ENCODE results near the gene SAT2.
A peak's percentile ranks its signal among the peaks of the same experiment; 100 is the strongest.

SAT2 gene

DNA sequence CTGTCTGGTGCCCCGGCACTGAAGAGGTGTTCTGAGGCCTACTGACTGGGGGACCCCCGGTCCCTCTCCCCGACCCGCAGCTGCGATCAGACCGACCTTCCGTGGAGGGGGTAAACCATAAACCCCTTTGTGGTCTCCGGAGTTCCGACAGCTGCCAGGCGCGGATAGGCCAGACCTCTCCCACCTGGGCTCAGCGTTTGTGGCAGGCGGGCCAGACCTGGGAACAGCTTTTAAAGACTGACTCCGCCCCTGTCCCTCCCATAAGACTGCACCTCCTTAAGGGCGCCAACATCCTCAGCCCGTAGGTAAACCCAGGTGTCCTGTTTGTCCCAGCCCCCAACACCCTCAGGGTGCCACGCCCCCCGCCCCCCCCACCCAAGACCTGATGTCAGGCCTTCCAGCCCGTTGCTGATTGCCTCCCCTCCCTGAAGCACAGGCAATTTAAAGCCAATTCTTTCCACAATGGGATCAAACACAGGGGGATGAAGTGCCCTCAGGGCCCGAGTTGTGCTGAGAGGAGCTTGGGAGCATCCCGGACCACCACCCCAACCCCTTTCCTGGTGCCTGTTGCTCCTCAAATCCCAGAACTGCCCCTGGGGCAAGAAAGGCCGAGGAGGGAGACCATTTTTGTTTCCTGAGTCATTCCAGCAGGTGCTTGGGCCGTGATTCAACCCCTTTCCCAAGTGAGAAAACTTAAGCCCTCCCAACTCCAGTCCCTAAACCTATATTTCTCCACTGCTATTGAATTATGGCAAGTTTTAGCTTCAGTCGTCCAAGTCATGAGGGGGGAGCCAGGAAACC, 37.5 kb downstream of the SAT2 start, which contains the start of gene SOX15:
SOX15 (minus strand) TSS at position 204 of the 801 bp plus-strand sequence. CDS start 418 bp downstream, outside the sequence.
- DNase-seq = no peak

DNA sequence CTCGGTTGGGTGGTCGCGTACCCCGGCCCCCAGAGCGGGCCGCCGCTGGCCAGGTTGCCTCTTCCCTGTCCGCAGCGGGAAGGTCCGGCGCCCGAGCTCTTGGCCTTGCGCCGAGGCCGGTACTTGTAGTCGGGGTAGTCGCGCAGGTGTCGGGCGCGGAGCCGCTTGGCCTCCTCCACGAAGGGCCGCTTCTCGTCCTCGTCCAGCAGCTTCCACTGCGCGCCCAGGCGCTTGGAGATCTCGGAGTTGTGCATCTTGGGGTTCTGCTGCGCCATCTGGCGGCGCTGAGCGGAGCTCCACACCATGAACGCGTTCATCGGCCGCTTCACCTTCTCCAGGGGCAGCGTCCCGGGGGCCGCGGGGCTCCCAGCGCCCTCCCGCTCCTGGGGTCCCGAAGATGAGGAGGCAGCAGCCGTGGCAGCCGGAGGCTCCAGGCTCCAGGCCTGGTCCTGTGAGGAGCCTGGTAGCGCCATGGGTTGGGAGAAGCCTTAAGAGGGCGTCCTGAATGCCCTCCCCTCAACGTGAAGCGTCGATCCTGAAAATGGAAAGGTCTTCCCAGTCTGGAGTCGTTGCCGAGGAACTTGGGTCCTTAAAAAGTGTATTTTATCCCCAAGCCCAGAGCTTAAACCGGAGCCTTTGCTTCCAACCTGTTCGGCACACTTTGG, 38.3 kb downstream of the SAT2 start:
- DNase-seq = peak; percentile 79

DNA sequence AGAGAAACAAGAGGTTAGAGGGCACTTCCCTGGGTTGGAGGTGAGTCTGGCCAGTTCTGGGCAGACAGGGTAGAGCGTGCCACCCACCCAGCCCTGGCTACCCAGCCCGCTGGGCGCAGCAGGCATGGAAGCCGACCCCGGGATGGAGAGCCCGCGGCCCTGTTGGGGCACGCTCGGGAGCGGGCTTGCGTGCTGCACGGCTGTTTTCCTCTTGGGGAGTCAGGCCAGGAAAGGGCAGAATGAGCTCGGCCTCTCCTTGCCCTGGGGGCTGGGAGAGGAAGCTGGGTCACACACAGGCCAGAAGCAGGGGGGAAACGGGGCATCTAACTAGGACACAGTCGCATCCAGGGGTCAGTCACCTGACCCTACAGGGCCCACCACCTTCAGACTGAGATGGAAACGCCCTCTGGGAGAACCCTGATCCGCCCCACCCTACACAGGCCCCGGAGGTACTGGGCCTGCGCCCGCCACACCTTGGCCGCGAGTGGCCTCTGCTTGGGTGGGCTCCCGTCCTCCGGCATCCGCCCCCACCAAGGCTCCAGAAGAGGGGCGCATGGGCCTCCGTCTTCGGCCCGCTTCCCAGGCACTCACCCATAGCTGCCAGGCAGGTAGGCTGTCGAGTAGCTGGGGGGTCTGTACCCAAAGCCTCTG, 38.9 kb downstream of the SAT2 start:
- no peak for DNase-seq

DNA sequence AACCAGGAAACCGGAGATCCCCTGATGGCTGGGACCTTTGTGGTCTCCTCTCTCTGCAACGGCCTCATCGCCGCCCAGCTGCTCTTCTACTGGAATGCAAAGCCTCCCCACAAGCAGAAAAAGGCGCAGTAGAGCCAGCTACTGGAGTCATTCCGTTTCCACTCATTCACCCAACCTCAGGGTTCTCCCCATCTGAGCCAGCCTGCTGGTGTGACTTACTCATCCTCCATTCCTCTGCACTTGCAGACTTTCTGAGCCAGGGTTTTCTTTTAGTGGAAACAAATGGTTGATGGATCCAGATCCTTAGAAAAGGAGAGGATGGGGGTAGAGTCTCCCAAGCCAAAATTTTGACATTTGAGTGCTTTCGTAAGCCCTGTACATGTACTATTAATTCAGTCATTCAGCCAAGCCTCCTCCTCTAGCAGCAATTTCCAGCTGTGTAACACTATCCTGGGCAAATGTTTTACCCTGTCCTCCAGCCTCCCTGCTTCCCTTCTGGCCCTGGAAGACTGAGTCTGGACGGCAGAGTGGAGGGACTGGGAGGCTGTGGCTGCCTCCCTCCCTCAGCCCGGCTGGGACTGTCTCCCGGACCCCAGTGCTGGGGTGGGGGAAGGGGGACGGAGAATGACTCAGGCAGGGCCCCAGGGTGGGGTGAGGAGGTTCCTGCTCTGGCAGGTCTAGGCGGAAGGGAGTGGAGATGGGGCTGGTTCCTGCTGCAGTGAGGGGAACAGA, 40.0 kb downstream of the SAT2 start:
- no peak for DNase-seq

DNA sequence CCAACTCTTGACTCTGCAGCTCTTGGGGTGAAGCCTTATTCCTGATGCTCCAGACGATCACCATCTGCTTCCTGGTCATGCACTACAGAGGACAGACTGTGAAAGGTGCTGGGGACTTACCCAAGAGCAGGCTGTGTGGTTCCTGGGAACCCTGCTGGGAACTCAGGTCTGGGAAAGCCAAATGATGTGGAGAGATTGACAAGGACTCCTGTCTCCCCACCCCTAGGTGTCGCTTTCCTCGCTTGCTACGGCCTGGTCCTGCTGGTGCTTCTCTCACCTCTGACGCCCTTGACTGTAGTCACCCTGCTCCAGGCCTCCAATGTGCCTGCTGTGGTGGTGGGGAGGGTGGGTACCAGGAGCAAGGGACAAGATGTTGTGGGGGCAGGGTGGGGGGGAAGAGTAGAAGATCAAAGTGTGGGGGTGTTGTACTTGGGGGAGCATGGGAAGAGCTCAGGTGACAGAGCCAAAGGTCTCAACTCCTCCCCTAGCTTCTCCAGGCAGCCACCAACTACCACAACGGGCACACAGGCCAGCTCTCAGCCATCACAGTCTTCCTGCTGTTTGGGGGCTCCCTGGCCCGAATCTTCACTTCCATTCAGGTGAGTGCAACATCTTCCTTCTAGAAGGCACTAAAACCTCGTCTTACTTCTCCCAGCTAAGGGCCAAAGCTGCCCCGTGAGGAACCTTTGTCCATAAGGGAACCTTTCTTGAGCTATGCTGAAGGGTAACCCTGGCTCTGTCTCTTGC, 40.8 kb downstream of the SAT2 start:
- DNase-seq = no peak

DNA sequence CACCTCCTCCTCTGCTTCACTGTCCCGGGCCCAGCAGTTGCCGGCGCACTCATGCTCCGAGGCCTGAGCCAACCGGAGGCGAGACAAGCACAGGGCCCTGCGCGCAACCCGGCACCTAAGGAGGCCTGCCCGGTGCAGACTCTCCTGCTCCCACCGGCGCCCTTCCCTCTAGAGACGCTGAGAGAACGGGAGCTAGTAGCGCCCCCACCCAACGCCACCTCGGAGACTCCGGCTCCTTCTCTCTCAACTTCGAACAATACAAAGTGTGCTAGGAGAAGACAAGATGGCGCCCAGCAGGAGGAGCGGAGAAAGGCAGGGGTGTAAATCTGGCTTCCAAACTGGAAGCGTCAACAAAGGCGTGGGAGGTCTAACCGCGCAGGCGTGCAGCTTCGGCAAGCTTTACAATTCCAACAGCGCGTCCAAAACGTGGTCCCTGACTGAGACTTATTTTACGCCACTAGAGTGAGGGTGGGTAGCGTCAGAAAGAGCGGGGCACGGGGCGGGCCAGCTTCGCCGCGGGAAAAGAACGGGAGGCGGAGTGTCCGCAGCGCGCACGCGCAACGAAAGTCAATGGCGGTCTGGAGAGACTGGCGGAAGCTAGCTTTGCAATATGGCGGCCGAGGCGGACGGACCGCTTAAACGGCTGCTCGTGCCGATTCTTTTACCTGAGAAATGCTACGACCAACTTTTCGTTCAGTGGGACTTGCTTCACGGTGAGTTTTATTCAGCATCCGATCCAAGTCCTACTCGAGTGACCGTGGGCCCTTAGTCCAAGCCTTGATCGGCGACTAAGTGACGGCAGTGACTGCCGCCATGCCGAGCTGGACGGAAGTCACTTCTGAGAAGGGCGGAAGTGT, 44.1 kb downstream of the SAT2 start, which contains the start of gene MPDU1:
MPDU1 (plus strand) TSS at position 600 of the 857 bp plus-strand sequence; CDS start at position 611, 11 bp downstream.
- DNase-seq = peak; percentile 96

DNA sequence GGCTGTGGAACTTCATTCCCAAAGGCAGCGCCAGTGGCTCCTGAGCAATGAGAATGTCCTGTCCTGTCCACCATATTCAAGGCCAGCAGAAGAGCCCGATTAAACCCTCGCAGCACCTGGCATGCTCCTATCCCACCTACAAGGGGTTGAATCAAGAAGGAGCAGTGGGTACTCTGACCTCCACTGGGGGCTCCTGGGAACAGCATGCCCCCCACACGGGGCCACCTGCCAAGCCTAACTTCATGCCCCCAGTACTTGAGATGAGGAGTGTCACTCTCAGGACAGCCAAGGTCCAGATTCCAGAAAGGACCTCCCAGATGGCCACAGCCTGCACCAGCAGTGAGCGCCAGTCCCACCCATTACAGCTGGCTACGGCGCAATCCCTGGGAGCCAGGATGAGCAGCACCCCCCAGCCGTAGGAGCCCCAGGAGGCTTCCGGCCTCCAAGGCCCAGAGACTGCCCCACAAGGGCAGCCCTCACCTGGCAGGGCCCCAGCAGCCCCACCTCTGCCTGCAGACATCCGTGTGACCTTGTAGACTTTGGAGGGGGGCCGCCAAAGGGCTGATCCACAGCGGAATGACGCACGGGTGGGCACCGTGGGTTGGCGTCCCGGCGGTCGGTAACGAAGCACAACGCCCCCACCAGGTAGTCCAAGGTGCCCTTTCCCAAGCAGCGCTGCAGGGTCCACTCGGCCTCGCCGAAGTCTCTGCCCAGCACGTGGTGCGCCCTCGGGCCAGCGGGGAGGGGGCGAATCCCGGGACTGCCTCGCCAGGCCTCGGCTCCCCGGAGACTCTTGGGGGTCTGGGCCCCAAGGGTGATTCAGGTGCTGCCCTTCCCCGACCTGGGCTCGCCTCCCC, 45.0 kb downstream of the SAT2 start:
- DNase-seq = no peak

DNA sequence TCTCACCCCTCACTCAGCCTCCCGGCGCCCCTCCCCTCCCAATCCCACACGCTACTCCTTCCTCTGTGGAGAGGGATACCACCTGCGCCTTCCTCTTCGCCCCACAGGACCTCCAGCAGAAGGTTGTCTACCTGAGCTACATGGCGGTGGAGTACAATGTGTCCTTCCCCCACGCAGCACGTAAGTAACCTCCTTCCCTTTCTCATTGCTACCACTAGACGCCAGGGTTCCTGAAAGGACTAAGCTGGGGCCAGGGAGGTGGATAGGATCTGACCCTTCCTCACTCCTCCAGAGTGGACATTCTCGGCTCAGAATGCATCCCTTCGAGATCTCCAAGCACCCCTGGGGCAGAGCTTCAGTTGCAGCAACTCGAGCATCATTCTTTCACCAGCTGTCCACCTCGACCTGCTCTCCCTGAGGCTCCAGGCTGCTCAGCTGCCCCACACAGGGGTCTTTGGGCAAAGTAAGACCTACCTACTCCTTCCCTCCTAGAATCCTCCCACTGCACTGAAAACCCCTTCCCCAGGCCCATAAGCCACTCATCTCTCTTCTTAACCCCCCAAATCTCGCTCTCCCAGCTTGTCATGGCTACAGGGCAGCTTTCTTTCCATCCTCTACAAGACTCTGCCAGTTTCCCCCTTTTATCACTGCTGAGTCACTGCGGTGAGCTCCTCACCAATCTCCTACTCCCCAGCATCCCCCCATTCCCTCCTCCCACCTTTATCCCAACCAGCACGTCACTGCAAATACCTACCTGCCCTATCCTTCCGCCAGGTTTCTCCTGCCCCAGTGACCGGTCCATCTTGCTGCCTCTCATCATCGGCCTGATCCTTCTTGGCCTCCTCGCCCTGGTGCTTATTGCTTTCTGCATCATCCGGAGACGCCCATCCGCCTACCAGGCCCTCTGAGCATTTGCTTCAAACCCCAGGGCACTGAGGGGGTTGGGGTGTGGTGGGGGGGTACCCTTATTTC, 46.7 kb downstream of the SAT2 start:
- no peak for DNase-seq

DNA sequence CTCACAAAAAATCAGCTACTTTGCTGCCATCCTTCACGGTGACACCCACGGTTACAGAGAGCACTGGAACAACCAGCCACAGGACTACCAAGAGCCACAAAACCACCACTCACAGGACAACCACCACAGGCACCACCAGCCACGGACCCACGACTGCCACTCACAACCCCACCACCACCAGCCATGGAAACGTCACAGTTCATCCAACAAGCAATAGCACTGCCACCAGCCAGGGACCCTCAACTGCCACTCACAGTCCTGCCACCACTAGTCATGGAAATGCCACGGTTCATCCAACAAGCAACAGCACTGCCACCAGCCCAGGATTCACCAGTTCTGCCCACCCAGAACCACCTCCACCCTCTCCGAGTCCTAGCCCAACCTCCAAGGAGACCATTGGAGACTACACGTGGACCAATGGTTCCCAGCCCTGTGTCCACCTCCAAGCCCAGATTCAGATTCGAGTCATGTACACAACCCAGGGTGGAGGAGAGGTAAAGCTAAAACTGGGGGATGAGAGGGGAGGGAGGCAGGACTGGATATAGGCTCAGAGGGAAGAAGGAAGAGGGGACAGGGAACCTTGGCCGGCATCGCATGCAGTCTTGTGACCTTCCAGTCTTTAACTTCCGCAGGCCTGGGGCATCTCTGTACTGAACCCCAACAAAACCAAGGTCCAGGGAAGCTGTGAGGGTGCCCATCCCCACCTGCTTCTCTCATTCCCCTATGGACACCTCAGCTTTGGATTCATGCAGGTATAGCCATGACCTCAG, 47.6 kb downstream of the SAT2 start:
- no peak for DNase-seq

DNA sequence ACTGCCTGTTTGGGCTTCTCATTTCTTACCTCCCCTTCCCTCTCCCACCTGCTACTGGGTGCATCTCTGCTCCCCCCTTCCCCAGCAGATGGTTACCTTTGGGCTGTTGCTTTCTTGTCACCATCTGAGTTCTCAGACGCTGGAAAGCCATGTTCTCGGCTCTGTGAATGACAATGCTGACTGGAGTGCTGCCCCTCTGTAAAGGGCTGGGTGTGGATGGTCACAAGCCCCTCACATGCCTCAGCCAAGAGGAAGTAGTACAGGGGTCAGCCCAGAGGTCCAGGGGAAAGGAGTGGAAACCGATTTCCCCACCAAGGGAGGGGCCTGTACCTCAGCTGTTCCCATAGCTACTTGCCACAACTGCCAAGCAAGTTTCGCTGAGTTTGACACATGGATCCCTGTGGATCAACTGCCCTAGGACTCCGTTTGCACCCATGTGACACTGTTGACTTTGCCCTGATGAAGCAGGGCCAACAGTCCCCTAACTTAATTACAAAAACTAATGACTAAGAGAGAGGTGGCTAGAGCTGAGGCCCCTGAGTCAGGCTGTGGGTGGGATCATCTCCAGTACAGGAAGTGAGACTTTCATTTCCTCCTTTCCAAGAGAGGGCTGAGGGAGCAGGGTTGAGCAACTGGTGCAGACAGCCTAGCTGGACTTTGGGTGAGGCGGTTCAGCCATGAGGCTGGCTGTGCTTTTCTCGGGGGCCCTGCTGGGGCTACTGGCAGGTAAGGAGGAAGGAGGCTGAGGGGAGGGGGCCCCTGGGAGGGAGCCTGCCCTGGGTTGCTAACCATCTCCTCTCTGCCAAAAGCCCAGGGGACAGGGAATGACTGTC, 48.4 kb downstream of the SAT2 start, which contains the start of gene CD68:
CD68 (plus strand) TSS at position 638 of the 833 bp plus-strand sequence; CDS start at position 678, 40 bp downstream.
- peak; percentile 67 for DNase-seq

DNA sequence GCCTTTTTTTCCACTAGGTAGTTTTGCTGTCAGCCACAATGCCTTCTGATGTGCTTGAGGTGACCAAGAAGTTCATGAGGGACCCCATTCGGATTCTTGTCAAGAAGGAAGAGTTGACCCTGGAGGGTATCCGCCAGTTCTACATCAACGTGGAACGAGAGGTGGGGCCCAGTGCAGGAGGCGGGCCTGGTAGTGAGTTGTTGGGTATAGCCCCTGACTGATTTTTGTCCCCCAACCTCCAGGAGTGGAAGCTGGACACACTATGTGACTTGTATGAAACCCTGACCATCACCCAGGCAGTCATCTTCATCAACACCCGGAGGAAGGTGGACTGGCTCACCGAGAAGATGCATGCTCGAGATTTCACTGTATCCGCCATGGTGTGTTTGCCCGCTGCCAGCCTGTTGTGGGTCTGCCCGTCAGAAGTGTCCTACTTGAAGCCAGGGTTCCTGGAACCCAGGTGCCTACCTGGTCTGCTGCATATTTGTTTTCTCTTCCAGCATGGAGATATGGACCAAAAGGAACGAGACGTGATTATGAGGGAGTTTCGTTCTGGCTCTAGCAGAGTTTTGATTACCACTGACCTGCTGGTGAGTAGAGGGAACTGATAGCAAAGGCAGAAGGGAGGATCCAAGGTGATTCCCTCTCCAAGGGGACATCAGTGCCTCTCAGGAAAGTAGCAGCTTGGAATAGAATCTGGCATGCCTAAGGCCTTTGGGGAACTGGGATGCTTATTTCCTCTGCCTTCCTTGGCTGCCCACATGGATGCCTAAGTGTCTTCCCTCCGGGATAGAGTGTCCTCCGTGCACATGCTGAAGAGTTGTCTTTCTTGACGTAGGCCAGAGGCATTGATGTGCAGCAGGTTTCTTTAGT, 50.1 kb downstream of the SAT2 start:
- DNase-seq = no peak

DNA sequence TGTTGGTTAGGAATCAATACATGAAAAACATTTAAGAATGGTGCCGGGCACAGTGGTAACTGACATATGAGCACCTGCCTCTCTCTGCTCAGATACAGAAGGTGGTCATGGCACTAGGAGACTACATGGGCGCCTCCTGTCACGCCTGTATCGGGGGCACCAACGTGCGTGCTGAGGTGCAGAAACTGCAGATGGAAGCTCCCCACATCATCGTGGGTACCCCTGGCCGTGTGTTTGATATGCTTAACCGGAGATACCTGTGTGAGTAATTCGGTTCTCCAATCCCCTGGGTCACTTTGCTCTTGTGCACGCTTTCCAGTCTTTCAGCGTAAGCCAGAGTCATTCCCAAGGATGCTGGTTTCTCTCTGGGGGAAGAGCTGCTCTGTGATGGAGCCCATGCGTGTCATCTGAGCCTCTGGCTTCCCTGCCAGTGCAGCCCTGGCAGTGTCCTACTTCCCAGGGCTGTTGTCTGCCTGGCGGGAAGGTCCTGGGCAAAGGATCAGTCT, 51.1 kb downstream of the SAT2 start:
- DNase-seq = no peak
